Measurements from ENCODE around the gene SUMO3.

Gene SUMO3

GRCh38 chr21:44764319-44765230 is 53.3 kb downstream of the SUMO3 start:
- TF ChIP-seq CTCF (IDR thresholded peaks at IDR 0.05; ENCODE audit: low read depth, low read length): no peak
- DNase-seq (ENCODE audit: extremely low read depth, low read depth): no peak

- TF ChIP-seq CTCF (IDR thresholded peaks at IDR 0.05; ENCODE audit: low read depth, low read length): no peak
- DNase-seq (ENCODE audit: extremely low read depth, low read depth): no peak
Observed at GRCh38 chr21:44763451-44764318, 54.2 kb downstream of the SUMO3 start.

- no peak for TF ChIP-seq CTCF (IDR thresholded peaks at IDR 0.05; ENCODE audit: low read depth, low read length)
- no peak for DNase-seq (ENCODE audit: extremely low read depth, low read depth)
Observed at GRCh38 chr21:44763050-44763378, 54.8 kb downstream of the SUMO3 start.

- TF ChIP-seq CTCF (IDR thresholded peaks at IDR 0.05; ENCODE audit: low read depth, low read length): no peak
- no peak for DNase-seq (ENCODE audit: extremely low read depth, low read depth)
Observed at GRCh38 chr21:44762221-44763049, 55.4 kb downstream of the SUMO3 start.

- TF ChIP-seq CTCF (IDR thresholded peaks at IDR 0.05; ENCODE audit: low read depth, low read length): no peak
- DNase-seq (ENCODE audit: extremely low read depth, low read depth): no peak
Observed at GRCh38 chr21:44761747-44762208, 56.1 kb downstream of the SUMO3 start.

DNA sequence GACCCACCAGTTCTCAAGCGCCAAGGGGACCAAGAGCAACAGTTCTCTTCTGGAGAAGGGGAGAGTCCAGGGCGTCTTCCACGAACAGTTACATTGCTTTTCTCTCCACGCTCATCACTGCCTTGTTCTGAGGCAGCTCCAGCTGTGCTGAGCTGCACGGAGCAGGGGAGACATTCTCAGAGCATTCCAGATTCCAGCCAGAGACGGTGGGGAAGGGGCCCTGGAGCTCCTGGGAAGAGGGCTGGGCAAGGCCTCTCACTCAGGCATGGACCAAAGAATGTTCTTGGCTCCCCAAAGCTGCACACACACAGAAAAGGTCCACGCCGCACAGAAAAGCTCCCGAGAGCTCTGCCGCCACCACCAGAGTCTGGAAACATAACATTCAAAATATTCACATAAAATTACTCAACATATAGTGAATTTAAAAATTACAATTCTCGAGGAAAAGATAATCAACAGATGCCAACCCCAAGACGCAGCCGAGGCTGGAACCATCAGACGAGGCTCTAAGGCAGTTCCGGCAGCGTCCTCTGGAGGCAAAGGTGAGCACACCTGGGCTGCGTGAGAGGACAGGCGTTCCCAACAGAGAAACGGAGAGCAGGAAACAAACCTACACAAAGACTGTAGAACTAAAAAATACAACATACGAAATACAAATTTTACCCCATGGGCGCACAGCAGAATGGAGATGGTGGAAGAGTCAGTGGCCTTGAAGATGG is 56.7 kb downstream of the SUMO3 start:
- TF ChIP-seq CTCF (IDR thresholded peaks at IDR 0.05; ENCODE audit: low read depth, low read length): peak; percentile 3

More for the DNA sequence above, 56.7 kb downstream of the SUMO3 start:
- DNase-seq (ENCODE audit: extremely low read depth, low read depth): no peak

Measured in AG09319 (cell line).